Retina (tissue), 1 donor: Measurements from ENCODE around the gene ZBTB17.

Experiments used
- DNase-seq: peaks from one replicate; pipeline ENCODE4 v3.0.0-alpha.2; 2016

ZBTB17 gene

DNA sequence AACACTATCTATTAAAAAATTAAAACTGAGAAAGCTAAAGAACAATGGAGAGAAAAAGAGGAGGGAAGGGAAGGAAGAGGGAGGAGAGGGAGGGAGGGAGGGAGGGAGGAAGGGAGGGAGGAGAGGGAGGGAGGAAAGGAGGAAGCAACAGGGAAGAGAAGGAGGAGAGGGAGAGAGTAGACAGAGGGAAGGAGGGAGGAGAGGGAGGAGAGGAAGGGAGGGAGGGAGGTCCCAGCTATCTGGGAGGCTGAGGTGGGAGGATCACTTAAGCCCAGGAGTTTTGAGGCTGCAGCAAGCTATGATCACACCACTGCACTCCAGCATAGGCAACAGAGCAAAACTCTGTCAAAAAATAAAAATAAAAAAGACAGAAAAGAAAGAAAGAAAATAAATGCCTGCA lies 16.5 kb downstream of the ZBTB17 start:
- DNase-seq: no peak

GRCh38 chr1:15958793-15959192 lies 17.1 kb downstream of the ZBTB17 start:
- no peak for DNase-seq

DNA sequence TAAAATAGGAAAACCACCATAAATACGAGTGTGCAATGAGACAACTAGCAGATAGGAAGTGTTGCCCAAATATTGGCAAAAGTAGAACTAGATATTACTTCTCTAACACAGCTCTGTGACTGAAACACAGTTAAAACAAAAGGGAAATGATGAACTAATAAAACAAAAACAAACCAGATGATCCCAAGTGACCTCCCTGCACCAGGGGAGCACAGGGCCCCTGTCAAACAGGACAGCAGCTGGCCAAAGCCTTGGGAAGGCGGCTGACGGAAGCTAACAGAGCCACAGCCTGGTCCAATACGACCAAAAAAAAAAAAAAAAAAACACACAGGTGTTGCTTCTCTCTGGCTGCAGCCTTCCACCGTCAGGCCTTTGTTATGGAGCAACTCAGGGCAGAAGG lies 17.8 kb downstream of the ZBTB17 start:
- DNase-seq: no peak

DNA sequence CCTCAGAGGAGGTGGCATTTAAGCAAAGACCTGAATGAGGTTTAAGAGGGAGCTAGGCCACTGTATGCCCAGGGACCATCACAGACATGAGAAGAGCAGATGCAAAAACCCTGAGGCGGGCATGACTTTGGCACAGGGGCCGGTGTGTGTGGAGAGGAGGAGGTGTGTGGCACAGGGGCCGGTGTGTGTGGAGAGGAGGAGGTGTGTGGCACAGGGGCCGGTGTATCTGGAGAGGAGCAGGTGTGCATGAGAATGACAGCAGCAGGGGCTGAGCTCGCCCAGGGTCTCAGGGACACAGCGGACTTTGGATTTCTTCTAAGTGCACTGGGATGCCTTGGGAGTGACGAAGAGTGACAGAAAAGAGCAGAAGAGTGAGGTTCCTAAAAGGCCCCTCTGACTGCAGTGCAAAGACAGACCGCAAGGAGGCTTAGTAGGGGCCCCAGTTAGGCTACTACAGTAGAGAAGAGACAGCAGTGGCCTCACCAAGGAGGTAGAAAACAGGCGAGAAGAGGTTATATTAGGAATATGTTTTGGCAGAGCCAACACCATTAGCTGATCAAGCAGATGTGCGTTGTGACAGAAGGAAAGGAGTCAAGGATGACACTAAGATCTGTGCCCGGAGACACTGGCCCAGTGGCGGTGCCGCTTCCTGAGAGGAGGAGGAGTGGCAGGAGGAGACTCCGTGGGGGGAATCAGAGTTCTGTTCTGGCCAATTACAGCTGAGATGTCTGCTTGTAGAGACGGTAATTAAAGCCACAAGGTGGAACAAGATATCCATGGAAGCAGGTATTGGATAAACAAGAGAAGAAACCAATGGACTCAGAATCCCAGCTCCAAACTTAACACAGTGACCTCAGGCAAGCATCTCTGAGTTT lies 18.4 kb downstream of the ZBTB17 start:
- DNase-seq: no peak

DNA sequence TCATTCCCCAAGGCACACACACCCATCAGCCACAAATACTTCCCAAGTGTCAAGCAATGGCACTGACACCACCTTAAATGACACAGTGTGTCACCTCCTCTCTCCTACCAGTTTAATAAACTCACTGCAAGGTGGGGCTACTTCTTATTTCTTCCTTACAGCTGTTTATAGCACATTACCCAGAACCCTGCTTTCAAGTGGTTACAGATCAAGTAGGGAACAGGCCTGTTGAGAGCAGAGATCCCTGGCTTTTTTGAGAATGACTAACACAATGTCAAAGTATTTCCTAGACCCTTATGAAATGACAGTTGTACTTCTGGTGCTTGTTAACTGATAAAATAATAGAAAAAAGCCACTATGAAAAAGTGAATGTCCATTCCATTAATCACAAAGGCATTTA lies 19.8 kb downstream of the ZBTB17 start:
- DNase-seq: no peak

DNA sequence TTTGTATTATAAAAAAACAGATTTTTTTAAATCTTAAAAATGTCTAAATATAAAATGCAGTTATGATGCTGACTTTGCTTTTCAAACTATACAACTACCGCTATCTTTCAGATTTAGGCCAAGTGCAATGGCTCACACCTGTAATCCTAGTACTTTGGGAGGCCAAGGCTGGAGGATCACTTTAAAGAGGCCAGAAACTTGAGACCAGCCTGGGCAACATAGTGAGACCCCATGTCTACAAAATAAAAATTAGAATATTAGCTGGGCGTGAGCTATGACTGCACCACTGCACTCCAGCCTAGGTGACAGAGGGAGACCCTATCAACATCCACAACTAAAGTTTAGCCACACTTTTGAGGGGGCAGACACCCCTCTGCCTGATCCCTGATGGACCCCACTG lies 20.3 kb downstream of the ZBTB17 start:
- DNase-seq: no peak

DNA sequence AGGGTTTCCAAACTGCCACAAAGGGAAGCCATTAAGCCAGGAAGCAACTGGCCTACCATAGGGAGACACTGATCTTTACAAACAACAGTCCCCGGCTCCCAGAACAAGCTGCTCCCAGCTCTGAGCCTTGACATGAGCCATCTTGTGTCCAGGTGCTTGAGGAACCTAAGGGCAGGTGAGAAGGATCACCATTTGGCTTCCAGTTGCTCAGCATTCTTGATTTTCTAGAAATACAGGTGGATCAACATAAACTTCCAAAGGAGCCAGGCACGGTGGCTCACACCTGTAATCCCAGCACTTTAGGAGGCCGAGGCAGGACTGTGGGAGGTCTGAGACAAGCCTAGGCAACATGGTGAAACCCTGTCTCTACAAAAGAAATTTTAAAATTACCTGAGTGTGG lies 21.6 kb downstream of the ZBTB17 start:
- no peak for DNase-seq

GRCh38 chr1:15953791-15954241 lies 22.1 kb downstream of the ZBTB17 start:
- no peak for DNase-seq

GRCh38 chr1:15953294-15953771 lies 22.6 kb downstream of the ZBTB17 start:
- DNase-seq: no peak

DNA sequence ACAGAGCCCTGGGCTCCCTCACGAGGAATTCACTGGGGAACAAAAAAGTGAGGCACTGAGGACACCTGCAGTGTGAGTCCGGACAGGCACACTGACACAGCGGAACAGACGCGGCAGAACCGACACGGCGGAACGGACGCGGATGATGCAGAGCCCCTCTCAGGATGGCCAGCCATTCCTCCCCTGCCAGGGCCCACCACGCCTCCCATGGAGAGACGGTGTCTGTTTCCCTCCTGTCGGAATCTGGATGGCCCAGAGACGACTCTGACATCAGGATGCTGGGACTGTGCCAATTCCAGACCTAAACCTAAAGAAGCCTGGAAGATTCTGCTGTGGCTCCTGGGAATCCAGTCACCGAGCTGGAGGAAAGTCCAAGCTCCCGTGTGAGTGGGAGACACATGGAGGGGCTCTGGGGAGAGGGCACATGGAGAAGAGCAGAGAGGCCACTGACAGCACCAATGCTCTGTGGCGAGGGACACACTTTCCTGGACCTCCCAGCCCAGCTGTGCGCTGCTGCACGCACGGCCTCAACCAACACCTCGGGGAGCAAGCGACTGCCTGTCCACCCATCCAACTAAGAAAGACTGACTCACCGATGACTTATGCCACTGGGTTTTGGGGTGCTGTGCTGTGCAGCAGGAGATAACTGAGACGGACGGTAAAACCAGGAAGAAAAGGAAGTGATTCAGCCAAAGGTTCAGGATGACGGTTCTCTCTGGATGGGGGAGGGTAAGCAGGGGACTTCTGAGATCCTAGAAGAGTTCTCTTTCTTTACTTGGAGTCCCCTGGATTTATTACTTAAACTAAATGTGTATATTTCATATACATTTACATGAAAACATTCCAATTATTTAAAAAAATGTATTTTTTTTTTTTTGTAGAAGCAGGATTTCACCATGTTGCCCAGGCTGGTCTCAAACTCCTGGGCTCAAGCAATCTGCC lies 23.3 kb downstream of the ZBTB17 start:
- no peak for DNase-seq

DNA sequence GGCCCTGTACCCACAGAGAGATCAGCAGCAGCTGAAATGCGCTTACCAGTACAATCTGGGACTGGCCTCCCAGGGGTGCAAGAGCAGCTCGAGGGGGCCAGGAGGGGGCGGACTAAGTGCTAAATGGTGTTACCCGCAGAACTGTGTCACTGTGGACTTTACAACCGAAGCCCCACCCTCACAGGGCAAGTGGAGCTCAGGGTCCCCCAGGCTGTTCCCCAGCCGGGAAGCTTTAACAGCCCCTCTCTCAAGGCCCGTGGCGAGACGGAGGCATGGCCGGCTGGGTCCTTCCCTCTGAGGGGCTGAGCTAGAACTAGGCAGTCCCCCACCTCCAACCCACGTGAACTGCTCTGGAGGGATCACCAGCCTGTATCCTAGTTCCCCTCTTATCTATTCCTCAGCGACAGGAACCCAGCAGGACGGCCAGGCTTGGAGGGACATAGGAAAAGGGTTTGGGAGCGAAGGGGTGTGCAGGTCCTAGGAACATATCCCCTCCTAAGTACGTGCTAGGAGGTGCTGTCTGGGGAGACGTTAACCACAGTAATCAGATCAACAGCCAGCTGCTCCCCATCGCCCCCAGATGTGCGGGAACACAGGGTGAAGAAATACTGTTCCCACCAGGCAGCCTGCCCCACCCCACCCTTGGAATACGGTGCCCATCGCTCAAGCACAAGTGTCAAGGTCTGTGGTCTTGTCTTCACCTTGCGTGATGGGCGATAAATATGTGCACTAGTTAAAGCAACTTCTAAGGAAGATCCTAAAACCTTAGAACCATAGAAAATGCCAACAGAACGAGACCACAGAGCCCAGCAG lies 24.4 kb downstream of the ZBTB17 start:
- DNase-seq: peak; percentile 43

GRCh38 chr1:15950763-15951295 lies 25.1 kb downstream of the ZBTB17 start:
- peak; percentile 36 for DNase-seq

GRCh38 chr1:15950302-15950701 lies 25.6 kb downstream of the ZBTB17 start:
- DNase-seq: no peak

GRCh38 chr1:15949453-15950245 lies 26.3 kb downstream of the ZBTB17 start:
- peak; percentile 49 for DNase-seq

GRCh38 chr1:15948595-15949452 lies 27.1 kb downstream of the ZBTB17 start:
- no peak for DNase-seq

DNA sequence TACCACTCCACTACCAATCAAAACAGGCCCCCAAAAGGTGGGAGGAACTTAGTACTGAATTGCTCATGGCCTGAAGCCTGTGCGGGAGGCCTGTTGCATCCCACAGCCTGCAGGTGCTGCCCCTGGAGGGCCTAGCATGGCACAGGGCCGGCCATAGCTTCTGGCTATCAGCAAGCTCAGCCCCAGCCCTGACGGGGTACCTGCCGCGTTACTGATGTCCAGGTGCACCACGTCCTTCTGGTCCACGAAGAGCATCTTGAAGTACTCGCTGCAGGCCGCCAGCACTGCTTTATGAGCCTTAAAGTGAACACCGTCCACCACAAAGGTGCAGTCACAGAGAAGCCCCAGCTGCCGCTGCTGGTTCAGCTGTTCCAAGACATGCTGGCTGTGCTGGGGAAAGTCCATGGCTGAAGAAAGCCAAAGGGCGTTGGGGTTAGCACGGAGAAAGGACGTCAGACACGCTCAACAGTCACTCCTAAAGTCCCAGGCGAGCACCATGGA lies 27.8 kb downstream of the ZBTB17 start:
- no peak for DNase-seq

DNA sequence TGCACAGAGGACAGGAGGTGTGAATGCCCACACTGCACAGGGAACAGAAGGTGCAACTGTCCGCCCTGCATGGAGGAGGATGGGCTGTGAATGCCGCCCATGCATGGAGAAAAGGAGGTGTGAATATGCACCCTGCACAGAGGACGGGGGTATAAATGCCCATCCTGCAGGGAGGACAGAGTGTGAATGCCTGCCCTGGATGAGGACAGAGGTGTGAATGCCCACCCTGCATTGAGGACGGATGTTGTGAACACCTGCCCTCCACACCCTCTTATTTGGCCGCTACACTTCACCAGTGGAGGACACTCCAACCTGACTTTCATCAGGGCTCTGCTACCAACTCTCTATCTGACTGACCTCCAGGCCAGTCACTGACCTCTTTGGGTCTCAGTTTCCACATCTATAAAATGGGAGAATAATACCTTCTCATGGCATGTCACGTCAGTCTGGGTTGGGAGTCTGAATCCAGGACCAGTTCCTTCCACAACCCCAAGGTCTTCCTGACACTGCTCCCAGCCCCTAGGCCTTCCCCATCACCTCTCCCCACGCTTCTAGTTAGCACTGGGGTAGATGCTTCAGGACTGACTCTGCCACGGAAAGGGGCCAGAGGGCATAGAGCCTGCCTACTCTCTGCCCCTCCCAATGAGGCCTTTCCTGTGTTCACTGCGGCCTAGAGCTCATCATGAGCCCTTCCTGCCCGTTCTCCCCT lies 28.4 kb downstream of the ZBTB17 start:
- DNase-seq: no peak

DNA sequence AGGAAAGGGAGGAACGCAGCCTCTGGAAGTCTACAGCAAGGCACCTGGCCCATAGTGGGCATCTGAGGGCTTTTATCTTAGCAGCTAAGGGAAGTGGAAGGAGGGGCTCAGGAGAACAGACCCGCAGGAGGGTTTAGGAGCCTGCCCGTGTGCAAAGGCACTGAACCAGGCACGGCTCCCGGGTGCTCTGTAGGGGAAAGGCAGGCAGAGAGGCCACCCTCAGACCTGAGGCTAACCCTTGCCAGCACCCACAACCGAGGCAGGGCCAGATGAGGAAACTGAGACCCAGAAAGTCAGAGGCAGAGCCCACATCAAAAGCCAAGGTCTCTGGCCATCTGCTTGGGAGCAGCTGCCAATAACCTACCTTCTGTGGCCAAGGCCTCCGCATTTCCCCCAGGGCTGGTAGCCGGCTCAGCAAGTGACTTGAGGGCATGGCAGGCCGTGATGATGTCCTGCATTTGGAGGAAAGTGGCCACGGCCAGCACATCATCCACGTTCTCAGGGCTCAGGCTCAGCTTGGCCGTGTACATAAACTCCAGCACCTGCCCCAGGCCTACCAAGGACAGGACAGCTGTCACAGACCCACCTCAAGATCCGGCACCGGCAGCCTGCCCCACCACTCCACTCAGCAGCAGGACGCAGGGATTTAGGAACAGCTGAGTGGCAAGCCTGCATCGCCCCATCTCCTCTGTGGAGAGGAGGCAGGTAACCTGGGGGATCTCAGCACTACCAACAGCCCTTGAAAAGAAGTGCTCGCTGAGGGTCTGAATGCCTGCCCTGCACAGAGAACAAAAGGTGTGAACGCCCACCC lies 29.1 kb downstream of the ZBTB17 start:
- DNase-seq: no peak
